Endothelial cell of hepatic sinusoid (primary cell): Measurements from ENCODE around the gene TSTD1.
"Not testable (repeated sequence)": the region's sequence is repeated elsewhere in the genome, so short reads cannot be mapped to it uniquely, and the experiment has no call there.

ENCODE experiments used
- in situ Hi-C: cut with HindIII; loops from 2 replicates; pipeline ENCODE4 v1.10.0; 2017; ENCODE audit warnings: low sequenced_read_pairs

The TSTD1 gene

DNA sequence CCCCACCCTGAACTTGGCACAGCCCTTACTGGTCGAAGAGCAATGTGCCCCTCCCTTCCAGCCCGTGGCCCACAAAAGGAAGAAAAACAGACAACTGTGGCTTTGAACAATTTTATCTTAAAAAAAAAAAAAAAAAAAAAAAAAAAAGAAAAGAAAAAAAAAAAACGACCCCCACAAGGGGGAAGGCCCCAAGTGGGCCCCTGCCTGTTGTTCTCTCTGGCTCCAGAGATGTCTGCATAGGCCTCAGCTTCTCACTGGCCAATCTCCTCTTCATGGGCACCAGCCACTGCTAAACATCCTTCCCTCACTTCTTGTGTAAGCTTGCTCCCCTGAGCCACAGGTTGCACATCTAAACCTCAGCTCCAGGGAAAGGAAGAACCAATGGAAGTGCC, 386 bp upstream of the TSTD1 start:
- in situ Hi-C loops, result no loop called here

DNA sequence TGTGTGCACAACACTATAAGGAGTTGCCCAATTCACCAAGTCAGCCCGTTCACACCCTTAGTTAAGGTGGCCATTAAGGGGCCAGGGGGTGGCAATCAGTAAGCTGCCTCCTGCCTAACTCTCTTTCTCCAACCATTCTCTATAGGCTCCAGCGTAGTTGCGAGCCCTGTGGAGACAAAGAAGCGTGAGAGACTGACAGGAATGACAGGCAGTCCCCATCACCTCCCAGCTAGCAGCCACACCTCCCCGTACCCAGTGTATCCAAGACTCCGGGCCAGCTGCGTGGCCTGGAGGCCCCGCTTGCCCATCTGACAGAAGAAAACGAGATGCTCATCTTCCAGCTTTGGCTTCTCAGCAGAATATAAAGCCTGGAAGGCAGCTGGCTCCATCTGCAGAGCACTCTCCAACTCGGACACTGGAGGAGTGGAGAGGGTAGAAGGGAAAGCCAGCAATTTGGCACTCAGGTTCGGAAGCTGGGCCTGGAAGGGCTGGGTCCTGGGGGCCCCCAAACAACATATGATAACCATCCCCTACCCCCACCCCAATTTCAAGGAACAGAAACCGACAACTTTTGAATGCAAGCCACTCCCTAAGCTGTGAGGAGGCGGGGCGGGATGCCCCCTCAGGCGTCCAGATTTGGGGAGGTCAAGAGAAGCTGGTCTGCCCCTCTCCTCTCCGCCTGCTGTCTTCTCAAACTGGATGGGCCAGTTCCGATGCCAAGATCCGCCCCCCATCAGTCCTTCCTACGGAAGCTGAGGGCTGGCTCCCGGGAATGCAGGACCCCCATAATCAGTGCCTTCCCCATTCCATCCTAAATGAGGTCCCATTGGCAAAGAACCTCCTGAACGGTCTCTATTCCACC, 872 bp downstream of the TSTD1 start:
- in situ Hi-C loops, result no loop called here

DNA sequence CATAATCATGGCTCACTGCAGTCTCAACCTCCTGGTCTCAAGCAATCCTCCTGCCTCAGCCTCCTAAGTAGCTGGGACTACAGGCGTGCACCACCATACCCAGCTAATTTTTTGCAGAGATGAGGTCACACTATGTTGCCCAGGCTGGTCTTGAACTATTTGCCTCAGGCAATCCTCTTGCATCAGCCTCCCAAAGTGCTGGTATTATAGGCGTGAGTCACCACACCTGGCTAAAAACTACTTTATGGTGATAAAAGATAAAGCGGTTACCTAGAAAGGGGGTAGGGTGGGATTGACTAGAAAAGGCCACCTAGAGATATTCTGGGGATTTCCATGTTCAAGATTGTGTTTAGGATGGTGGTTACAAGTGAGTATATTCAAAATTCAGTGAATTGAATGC, 5.0 kb downstream of the TSTD1 start:
- in situ Hi-C loops, result no loop called here

DNA sequence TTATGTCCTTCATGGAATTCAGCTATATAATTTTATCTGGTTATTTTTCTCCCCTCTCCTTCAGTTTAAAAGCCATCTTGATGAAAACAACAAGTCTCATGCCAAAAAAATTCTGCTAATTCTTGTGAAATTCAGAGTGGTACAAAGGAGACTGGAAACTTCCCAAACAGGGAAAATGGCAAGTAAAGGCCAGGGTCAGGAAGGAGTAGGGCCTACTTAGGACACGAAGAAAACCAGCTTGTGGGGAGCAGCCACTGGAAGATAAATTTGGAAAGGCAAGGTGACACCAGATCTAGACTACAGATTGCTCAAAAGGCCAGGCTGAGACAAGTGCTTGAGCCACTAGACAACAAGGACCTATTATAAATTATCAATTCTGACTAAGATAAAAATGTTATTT, 6.4 kb downstream of the TSTD1 start:
- in situ Hi-C loops, result no loop called here

DNA sequence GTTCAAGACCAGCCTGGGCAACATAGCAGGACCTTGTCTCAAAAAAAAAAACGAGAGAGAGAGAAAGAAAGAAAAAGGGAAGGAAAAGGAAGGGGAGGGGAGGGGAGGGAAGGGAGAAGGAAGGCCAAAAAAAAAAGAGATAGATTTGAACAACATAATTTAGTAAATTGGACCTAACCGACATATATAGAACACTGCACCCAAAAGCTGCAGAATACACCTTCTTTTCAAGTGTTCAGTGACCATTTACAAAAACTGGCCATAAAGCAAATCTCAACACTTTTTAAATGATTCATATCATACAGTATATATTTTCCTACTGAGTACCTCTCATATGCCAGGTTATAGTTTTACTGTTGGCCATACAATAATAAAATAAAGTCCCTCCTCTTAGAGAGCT, 6.9 kb downstream of the TSTD1 start:
- in situ Hi-C loops, result no loop called here

DNA sequence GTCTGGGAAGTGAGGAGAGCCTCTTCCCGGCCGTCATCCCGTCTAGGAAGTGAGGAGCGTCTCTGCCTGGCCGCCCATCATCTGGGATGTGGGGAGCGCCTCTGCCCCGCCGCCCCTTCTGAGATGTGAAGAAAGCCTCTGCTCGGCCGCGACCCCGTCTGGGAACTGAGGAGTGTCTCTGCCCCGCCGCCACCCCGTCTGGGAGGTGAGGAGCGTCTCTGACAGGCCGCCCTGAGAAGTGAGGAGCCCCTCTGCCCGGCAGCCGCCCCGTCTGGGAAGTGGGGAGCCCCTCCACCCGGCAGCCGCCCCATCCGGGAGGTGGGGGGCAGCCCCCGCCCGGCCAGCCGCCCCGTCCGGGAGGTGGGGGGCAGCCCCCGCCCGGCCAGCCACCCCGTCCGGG, 9.3 kb downstream of the TSTD1 start:
- in situ Hi-C loops, result not testable (repeated sequence)

DNA sequence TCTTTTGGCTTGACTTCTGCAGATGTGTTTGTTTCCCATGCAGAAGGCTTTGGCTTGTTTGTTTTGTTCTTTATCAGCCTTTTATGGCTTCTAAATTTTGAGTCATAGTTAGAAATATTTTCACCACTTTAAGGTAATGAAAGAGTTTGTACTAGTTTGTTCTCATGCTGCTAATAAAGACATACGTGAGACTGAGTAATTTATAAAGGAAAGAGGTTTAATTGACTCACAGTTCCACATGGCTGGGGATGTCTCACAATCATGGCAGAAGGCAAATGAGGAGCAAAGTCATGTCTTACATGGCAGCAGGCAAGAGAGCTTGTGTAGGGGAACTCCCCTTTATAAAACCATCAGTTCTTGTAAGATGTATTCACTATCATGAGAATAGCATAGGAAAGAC, 11.8 kb downstream of the TSTD1 start:
- in situ Hi-C loops, result not testable (repeated sequence)

DNA sequence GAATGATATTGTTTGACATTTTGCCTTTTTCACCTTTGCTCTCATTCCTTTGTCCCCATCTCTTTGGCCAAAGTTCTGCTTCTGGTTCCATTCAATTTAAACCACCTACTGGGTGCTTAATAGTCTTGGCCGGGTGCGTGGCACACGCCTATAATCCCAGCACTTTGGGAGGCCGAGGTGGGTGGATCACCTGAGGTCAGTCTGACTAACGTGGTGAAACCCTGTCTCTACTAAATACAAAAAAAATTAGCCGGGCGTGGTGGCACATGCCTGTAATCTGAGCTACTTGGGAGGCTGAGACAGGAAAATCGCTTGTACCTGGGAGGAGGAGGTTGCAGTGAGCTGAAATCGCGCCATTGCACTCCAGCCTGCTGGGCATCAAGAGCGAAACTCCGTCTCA, 16.3 kb downstream of the TSTD1 start:
- in situ Hi-C loops, result not testable (repeated sequence)

DNA sequence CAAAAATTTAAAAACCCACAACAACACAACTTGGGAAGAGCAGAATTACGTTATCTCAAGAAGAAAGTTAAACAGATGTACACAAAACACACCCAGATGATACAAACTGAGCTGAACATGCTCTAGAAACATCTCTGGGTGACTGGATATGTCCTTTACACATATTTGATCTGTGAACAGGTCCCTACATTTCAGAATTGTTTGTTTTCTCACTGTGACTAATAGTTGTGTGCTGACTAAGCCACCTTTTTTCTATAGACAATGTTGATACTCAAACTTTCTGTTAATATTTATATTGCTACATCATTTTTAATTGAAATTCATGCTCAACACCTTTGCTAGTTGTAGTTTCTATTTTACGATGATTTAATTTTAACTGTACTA, 16.8 kb downstream of the TSTD1 start:
- in situ Hi-C loops, result no loop called here

DNA sequence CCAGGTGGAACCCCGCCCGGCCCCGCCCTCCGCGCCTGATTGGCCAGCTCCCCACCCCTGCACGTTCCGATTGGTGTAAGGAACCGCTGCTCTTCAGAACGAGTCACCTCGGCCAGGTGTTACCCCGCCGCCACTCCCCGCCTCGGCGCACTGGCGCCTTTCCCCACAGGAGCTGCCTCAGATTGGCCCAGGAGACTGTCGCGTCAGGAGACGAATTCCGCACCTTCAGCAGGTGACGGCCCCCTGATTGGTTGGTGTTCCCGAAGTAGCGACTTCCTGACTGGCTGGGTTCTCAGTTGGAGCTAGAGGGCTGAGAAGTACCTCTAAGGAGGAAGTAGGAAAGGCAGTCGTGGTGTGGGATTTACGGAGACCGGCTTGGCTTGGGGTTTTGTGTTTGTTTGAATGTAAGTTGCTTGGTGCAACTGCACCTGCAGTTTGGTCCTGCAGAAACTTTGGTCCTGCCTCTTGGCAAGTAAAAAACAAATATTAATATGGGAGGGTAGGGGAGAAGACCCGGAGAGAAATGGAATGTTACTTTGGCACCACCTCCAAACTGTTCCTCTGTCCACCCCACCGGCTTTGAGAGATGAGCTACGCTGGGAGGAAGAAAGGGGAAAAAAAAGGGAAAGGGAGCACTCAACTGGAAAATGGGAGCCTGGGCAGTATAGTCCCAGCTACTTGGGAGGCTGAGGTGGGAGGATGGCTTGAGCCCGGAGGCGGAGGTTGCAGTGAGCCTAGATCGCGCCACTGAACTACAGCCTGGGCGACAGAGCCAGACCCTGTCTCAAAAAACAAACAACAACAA, 17.4 kb downstream of the TSTD1 start:
- in situ Hi-C loops, result no loop called here

DNA sequence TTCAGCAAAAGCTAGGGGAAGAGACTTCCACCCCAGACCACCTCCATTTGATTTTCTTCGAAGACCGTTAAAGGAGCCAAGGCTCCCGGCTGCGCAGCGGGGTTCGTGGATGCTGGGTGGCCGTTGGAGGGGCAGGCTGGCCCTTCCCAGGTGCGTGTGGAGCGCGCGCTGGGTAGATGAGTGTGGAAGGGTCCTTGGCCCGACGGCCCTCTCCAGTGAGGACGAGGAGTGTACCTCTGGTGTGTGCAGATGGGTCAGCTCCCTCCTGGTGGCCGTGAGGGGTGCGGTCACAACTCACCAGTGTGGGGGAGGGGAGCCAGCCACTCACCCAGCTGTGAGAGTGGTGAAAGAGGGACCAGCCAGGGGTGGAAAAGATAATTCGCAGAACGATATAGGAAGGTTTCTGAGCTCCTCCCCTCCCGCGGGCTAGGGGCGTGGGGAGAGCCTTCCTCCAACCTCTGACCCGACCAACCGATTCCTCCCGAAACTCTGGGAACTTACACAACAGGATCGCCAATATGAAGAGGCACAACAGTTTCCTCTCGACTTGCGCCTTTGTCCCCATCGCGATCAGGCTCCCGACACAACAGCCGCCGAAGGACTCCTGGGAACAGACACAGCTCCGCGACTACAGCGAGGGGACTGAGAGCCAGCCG, 18.1 kb downstream of the TSTD1 start, which contains the start of gene F11R:
TSS of gene F11R (minus strand) at position 644 of the 656 bp plus-strand sequence. CDS start at position 565, 79 bp downstream.
- in situ Hi-C loops, result no loop called here

DNA sequence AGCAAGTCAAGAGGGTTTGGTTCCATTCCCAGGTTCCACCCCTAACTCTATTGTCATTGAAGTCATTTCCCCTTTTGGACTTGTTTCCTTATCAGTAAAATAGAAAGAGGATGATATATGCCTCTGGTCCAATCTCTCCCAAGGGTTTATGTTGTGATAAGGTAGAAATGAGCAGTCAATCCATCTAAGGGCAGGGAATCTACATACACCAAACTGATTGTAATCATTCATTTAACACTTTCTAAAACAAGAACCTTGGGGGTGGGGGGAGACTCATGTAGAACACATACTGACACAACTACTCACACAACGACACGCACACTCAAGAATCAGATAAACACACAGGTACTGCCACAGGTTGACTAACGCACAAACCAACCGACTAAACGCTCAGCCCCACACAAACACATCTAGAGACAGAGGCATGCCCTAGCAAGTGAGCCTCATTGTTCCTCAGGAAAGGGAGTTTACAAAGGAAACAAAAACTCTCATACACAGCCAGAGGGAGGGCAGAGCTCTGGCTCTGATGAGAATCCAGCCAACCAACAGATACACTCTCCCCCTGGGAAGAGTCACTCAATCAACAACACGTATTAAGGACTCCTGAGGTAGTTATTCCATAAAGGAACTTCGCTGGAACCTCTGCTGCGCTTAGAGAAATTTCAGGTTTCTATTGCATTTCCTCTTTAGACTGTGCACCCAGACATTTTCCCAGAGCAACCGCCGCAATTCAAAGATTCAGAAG, 18.8 kb downstream of the TSTD1 start:
- in situ Hi-C loops, result no loop called here

DNA sequence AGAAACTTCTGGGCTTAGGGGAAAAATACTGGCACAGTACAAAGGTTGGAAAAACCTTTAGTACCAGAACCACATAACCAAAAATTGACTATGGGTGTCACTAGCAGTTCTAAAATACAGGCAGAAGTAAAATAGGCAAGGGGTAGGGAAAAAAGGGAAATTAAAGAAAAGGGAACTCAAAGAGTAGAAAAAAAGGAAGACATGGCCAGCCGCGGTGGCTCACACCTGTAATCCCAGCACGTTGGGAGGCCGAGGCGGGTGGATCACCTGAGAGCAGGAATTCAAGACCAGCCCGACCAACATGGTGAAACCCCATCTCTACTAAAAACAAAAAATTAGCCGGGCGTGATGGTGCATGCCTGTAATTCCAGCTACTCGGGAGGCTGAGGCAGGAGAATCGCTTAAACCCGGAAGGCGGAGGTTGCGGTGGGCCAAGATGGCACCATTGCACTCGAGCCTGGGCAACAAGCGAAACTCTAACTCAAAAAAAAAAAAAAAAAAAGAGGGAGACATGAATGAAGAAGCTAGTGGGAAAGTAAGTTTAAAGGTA, 19.6 kb downstream of the TSTD1 start:
- in situ Hi-C loops, result not testable (repeated sequence)

DNA sequence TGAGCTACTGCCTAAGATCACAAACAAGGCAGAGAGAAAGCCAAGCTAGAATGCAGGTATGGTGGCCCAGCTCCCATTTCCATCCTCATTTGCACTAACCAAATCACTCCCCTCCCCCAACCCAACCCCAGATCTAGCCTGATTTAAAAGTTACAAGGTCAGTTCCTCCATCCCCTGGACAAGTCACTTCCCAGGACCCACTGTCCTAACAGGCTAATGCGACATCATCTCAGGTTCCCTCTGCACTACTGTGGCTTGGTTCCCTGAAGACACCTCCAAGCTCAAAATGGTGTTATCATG, 20.2 kb downstream of the TSTD1 start:
- in situ Hi-C loops, result no loop called here

DNA sequence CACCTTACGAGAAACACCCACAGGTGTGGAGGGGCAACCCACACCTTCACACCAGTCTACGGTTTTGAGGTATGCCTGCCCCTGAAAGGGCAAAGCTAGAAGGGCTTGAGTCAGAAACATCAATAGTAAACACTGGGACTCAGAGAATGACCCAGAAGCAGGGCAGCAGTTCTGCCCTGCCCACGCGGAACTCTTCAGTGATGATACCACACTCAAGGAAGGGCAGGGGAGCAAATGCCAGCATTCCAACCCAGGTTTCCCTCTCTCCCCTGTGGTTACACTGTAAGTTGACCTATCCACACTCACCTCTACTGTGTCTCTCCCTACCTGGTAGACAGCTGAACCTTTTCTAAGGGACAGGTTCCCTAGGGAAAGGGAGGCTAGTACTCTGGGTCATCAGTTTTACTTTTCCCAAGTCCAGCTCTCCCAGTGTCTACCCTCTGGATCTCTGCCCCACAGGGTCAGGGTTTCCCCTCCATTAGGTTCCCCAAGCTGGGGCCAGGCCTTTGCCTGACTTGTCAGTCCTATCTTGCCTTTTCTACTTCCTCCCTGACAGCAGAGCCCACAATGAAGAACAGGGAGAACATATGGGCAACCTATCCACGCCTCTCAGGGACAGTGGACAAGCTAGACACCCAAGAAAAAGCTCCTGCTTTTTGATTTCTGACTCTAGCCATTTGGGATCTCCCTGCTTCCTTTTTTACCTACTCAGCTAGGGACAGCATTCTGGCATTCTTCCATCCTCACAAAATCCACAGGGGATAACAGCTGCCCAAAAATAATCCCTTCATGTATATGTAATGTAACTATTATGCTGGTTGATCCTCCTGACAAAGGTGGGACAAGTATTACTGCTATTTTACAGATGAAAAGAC, 20.8 kb downstream of the TSTD1 start:
- in situ Hi-C loops, result no loop called here

DNA sequence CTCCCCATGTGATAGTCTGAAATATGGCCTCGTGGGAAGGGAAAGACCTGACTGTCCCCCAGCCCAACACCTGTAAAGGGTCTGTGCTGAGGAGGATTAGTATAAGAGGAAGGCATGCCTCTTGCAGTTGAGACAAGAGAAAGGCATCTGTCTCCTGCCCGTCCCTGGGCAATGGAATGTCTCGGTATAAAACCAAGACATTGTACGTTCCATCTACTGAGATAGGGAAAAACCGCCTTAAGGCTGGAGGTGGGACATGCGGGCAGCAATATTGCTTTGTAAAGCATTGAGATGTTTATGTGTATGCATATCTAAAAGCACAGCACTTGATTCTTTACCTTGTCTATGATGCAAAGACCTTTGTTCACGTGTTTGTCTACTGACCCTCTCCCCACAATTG, 21.6 kb downstream of the TSTD1 start:
- in situ Hi-C loops, result not testable (repeated sequence)

DNA sequence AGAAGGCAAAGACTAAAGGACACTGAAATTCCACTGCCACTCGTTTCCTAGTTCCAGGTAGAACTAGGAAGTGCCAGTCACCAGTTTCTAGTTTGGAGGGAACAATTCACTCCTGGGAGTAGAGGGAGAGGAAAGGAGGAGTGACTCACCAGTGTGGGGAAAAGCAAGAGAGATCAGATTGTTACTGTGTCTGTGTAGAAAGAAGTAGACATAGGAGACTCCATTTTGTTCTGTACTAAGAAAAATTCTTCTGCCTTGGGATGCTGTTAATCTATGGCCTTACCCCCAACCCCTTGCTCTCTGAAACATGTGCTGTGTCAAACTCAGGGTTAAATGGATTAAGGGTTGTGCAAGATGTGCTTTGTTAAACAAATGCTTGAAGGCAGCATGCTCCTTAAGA, 22.1 kb downstream of the TSTD1 start:
- in situ Hi-C loops, result not testable (repeated sequence)

DNA sequence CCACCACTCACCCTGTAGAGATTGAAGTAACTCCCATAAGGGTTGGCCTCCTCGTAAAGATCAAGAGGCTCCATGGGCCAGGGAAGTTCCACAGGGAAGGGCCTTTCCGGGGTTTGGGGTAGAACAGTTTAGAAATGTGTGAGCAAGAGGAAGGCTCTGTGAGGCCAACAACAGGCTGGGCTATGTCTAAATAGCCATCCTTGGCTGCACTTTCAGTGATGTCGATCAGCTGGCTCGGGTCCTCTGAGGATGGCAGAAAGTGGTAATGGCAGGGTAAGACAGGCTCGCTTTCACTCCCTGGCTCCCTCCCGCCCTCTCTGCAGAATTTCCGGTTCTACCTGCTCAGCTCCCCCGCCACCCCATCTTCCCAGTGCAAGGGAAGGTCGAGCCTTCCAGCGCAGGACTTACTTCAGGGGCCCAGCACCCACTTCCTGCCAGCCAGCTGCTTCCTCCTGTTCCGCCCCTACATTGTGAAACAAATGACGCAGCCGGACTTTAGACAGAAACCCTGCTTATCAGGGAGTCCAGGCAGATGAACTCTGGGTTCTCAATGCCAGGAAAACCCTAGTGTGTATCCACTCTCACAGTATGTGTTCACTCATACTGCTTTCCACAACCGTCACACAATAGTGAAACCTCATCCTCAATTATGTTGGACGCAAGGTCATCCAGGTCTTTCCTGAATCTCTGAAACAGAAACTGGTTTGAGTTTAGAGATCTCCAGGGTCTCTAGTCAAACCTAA, 25.1 kb downstream of the TSTD1 start:
- in situ Hi-C loops, result no loop called here

DNA sequence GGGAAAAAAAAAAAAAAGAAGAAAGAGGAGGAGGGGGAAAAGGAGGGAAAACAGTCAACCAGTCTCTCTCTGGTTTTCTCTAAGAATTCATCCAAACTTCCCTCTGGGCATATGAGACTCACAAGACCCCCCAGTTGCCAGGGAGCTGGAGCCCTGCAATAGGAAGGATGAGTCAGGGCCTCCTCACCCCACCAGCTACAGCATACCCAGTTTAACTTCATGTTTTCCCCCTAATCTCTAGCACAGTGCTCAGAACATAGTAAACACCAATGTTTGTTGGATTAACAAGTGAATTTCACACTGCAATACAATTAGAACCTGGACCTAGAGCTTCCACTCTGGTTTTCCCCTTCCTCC, 25.7 kb downstream of the TSTD1 start:
- in situ Hi-C loops, result no loop called here
